H1 (cell line): ENCODE results near the gene CFB. TPM values are rescaled to one million over a fixed set of nuclear protein-coding genes. Genes with fewer than 3 reads are reported as not detected.

Source experiments
- CTCF ChIA-PET: fragments of 300-600 bp; sonication (Branson Sonifier 250); formaldehyde crosslinking; loops from one replicate; lab custom pipeline; 2021; ENCODE audit not compliant: partially characterized antibody; lab: Charles Lee
- POLR2A ChIA-PET: fragments of 300-600 bp; sonication (Branson Sonifier 250); formaldehyde crosslinking; loops from one replicate; lab custom pipeline; 2021; ENCODE audit warnings: inconsistent platforms; ENCODE audit not compliant: partially characterized antibody; lab: Charles Lee
- DNase-seq, 2 experiments: peaks; one replicate each; pipeline versions ENCODE4 v3.0.0 to v3.0.0-alpha.2; 2010 to 2022; ENCODE audit warnings: low spot score in 2 of 2, low read depth in 1 of 2, mixed read lengths in 1 of 2
- FAIRE-seq: peaks from 2 replicates; lab custom pipeline; 2011; peaks lifted over from hg19 to GRCh38; lab: Jason Lieb, UNC
- H2AFZ ChIP-seq: 2 replicates; pipeline ENCODE4 v1.8.1; 2012; ENCODE audit warnings: low read length, inconsistent platforms
- H2AK5ac ChIP-seq: 2 replicates; pipeline ENCODE4 v1.6.1; 2013; ENCODE audit warnings: low read depth, low read length
- H2BK120ac ChIP-seq: replicated peaks from 2 replicates; pipeline ENCODE3; 2013; ENCODE audit warnings: low read depth, low read length, inconsistent platforms
- H2BK12ac ChIP-seq: 2 replicates; pipeline ENCODE4 v1.6.1; 2013; ENCODE audit warnings: low read depth, low read length
- H2BK15ac ChIP-seq: 2 replicates; pipeline ENCODE4 v1.6.1; 2013; ENCODE audit warnings: low read length
- H2BK20ac ChIP-seq: 2 replicates; pipeline ENCODE4 v1.6.1; 2013; ENCODE audit warnings: low read length
- H2BK5ac ChIP-seq: 2 replicates; pipeline ENCODE4 v1.6.1; 2013; ENCODE audit warnings: low read depth, low read length
- H3K14ac ChIP-seq: 2 replicates; pipeline ENCODE4 v1.6.1; 2013; ENCODE audit warnings: inconsistent platforms; ENCODE audit not compliant: insufficient read length
- H3K18ac ChIP-seq: 2 replicates; pipeline ENCODE4 v1.6.1; 2013; ENCODE audit warnings: low read length; ENCODE audit errors: extremely low read depth
- H3K23ac ChIP-seq: 2 replicates; pipeline ENCODE4 v1.6.1; 2013; ENCODE audit warnings: inconsistent platforms; ENCODE audit not compliant: insufficient read length
- H3K23me2 ChIP-seq: 2 replicates; pipeline ENCODE4 v1.6.1; 2013; ENCODE audit warnings: low read depth, low read length
- H3K27ac ChIP-seq: 2 replicates; pipeline ENCODE4 v1.6.1; 2011; ENCODE audit warnings: low read depth, low read length, inconsistent platforms
- H3K27me3 ChIP-seq, 4 experiments: replicated peaks in 1 of 4; 1 replicate in 1 of 4; 2 replicates in 3 of 4; pipeline versions ENCODE4 v1.6.1 to v1.8.1; 2011 to 2013; ENCODE audit warnings: low read length in 3 of 4, mild to moderate bottlenecking in 3 of 4, inconsistent platforms in 2 of 4, mixed read lengths in 2 of 4, moderate library complexity in 1 of 4; ENCODE audit not compliant: control insufficient read depth in 3 of 4, insufficient read depth in 3 of 4; ENCODE audit errors: extremely low read depth in 1 of 4
- H3K36me3 ChIP-seq, 4 experiments: 2 replicates each; pipeline versions ENCODE4 v1.6.1 to v1.8.1; 2011 to 2013; ENCODE audit warnings: mild to moderate bottlenecking in 4 of 4, low read length in 3 of 4, moderate library complexity in 2 of 4, control low read depth in 1 of 4, inconsistent platforms in 1 of 4; ENCODE audit not compliant: insufficient read depth in 4 of 4, control insufficient read depth in 2 of 4
- H3K4ac ChIP-seq: replicated peaks from 2 replicates; pipeline ENCODE3; 2013; ENCODE audit warnings: low read length, low read depth, mixed read lengths, inconsistent platforms; ENCODE audit not compliant: insufficient read length
- H3K4me1 ChIP-seq, 4 experiments: replicated peaks in 1 of 4; 1 replicate in 1 of 4; 2 replicates in 3 of 4; pipeline versions ENCODE4 v1.6.1 to v1.8.1; 2011 to 2013; ENCODE audit warnings: low read length in 3 of 4, inconsistent platforms in 2 of 4, mixed read lengths in 1 of 4; ENCODE audit not compliant: insufficient read depth in 4 of 4, control insufficient read depth in 3 of 4
- H3K4me2 ChIP-seq, 2 experiments: 2 replicates each; pipeline versions ENCODE4 v1.6.1 to v1.8.1; 2011 to 2013; ENCODE audit warnings: low read depth in 2 of 2, low read length in 2 of 2, control low read depth in 1 of 2, inconsistent platforms in 1 of 2, mild to moderate bottlenecking in 1 of 2; ENCODE audit not compliant: insufficient read depth in 1 of 2
- H3K4me3 ChIP-seq, 4 experiments: fragments of 200-600, 300-600 bp in 1 of 4; sonication (generic), shearing (Covaris generic), sonication (Bioruptor Twin) in 1 of 4; 2 replicates each; pipeline versions ENCODE4 v1.5.1 to v1.8.1; 2011 to 2016; ENCODE audit warnings: low read length in 4 of 4, low read depth in 3 of 4, control low read depth in 2 of 4, inconsistent platforms in 2 of 4, mild to moderate bottlenecking in 2 of 4, mixed read lengths in 1 of 4, moderate library complexity in 1 of 4; ENCODE audit not compliant: insufficient read depth in 2 of 4; ENCODE audit errors: extremely low read depth in 1 of 4
- H3K56ac ChIP-seq: replicated peaks from 2 replicates; pipeline ENCODE3; 2013; ENCODE audit warnings: low read depth, mild to moderate bottlenecking, mixed read lengths, low read length, inconsistent platforms; ENCODE audit not compliant: insufficient read length
- H3K79me1 ChIP-seq: 2 replicates; pipeline ENCODE4 v1.6.1; 2013; ENCODE audit warnings: low read depth, low read length, control low read depth
- H3K79me2 ChIP-seq, 2 experiments: 2 replicates each; pipeline versions ENCODE4 v1.6.1 to v1.8.1; 2012 to 2013; ENCODE audit warnings: low read length in 2 of 2, mild to moderate bottlenecking in 2 of 2, inconsistent platforms in 1 of 2; ENCODE audit not compliant: insufficient read depth in 2 of 2, control insufficient read depth in 1 of 2
- H3K9ac ChIP-seq, 4 experiments: replicated peaks in 1 of 4; 1 replicate in 1 of 4; 2 replicates in 3 of 4; pipeline versions ENCODE4 v1.6.1 to v1.8.1; 2011 to 2013; ENCODE audit warnings: low read depth in 3 of 4, low read length in 3 of 4, control low read depth in 2 of 4, mild to moderate bottlenecking in 2 of 4, moderate library complexity in 2 of 4, inconsistent platforms in 1 of 4; ENCODE audit errors: extremely low read depth in 1 of 4
- H3K9me3 ChIP-seq, 2 experiments: 2 replicates each; pipeline versions ENCODE4 v1.6.1 to v1.8.1; 2012 to 2013; ENCODE audit warnings: mild to moderate bottlenecking in 2 of 2, moderate library complexity in 2 of 2, control low read depth in 1 of 2, inconsistent platforms in 1 of 2, low read depth in 1 of 2, low read length in 1 of 2, mixed read lengths in 1 of 2; ENCODE audit not compliant: insufficient read depth in 2 of 2
- H4K20me1 ChIP-seq, 2 experiments: replicated peaks in 1 of 2; 2 replicates each; pipeline versions ENCODE3 to v1.8.1; 2011 to 2013; ENCODE audit warnings: inconsistent platforms in 2 of 2, low read length in 2 of 2, mild to moderate bottlenecking in 1 of 2; ENCODE audit not compliant: insufficient read depth in 2 of 2, control insufficient read depth in 1 of 2
- H4K5ac ChIP-seq: 2 replicates; pipeline ENCODE4 v1.6.1; 2013; ENCODE audit warnings: low read length, low read depth, mixed read lengths, inconsistent platforms; ENCODE audit not compliant: insufficient read length
- H4K8ac ChIP-seq: 2 replicates; pipeline ENCODE4 v1.8.0; 2013; ENCODE audit warnings: mild to moderate bottlenecking, moderate library complexity, low read length, inconsistent platforms; ENCODE audit not compliant: insufficient read depth; ENCODE audit errors: extremely low read depth
- H4K91ac ChIP-seq: replicated peaks from 2 replicates; pipeline ENCODE3; 2013; ENCODE audit warnings: low read length, mixed read lengths, inconsistent platforms; ENCODE audit not compliant: insufficient read length
- CBX8 ChIP-seq: fragments of 300-800, 300-1000 bp; sonication (generic); IDR thresholded peaks from 2 replicates; pipeline ENCODE4 v1.7.1; 2016; ENCODE audit warnings: low read depth, low read length, borderline replicate concordance
- CTCF ChIP-seq, 3 experiments: IDR thresholded peaks; 1 replicate in 2 of 3; 2 replicates in 1 of 3; pipeline versions ENCODE4 v1.5.1 to v1.6.1; 2011; ENCODE audit warnings: low read length in 3 of 3, mild to moderate bottlenecking in 3 of 3, inconsistent platforms in 2 of 3, low read depth in 1 of 3, moderate library complexity in 1 of 3; ENCODE audit not compliant: insufficient read depth in 1 of 3; ENCODE audit errors: control extremely low read depth in 1 of 3
- JUND ChIP-seq: IDR thresholded peaks from 2 replicates; pipeline ENCODE4 v1.6.1; 2011; ENCODE audit warnings: mild to moderate bottlenecking, improper control_type of control experiment, low read length
- SP4 ChIP-seq: IDR thresholded peaks from 2 replicates; pipeline ENCODE4 v1.6.1; 2012; ENCODE audit warnings: low read length, inconsistent platforms
- TAF1 ChIP-seq: IDR thresholded peaks from 2 replicates; pipeline ENCODE4 v1.6.1; 2011; ENCODE audit warnings: mild to moderate bottlenecking, low read depth, low read length
- WGBS, 2 experiments: shearing (Covaris generic) in 1 of 2; methylation state at CpG; one replicate each; pipeline versions ENCODE4 v1.1.6 to v1.1.7; 2013 to 2015; ENCODE audit warnings: low lambda C conversion rate in 2 of 2, mixed read lengths in 2 of 2, inconsistent platforms in 1 of 2, low coverage in 1 of 2, missing lambda C conversion rate in 1 of 2; ENCODE audit not compliant: insufficient replicate concordance in 2 of 2, insufficient coverage in 1 of 2, insufficient read length in 1 of 2; ENCODE audit errors: extremely low coverage in 1 of 2, missing lambda C conversion rate in 1 of 2; 5-methylcytosine and 5-hydroxymethylcytosine counted together
- polyA plus RNA-seq, 7 experiments: library from polyadenylated mRNA; depleted of rRNA in 3 of 7; stranded (reverse) in 5 of 7; unstranded in 2 of 7; fragments of >200 nt in 5 of 7; fragments of 200-250 nt in 2 of 7; gene quantifications; 1 replicate in 5 of 7; 2 replicates in 1 of 7; 4 replicates in 1 of 7; pipeline versions ENCODE4 v1.2.1 to v1.2.3, GENCODE V29; 2011 to 2013; ENCODE audit warnings: missing spikeins in 2 of 7, mixed read lengths in 2 of 7
- total RNA-seq: library from RNA; stranded (reverse); fragmentation: NEBNext Ultra II Directional; extraction: Animal tissue kit (Norgen Biotek cat#: 25700); gene quantifications from 2 replicates; pipeline ENCODE4 v1.2.1, GENCODE V29; 2021

Gene CFB
- total and polyA plus RNA-seq, 2 of the 8 experiments (the other 6 are each of a cell fraction or from before 2014, with no cell fraction given): 0.09 TPM; not detected in 1

- CTCF ChIA-PET: interaction anchor here (5.8 kb wide), 1 partner anchor 13 kb away, joined by 53 read pairs; no protein-coding TSS in a partner anchor
- POLR2A ChIA-PET: interaction anchor here (0.8 to 16.4 kb wide), 2 partner anchors 10 to 14 kb away, joined by 3 to 279 read pairs; partner anchors contain the start of gene DXO
These were observed 8.6 kb downstream of the CFB start for GRCh38 chr6:31954511-31954910.

More at GRCh38 chr6:31954511-31954910, 8.6 kb downstream of the CFB start:
- Histone ChIP-seq H4K8ac (no peak overlapping the region), H4K5ac (no peak overlapping the region), H3K27me3 (no peaks in the 10 kb centered on the region), H2BK12ac (no peak overlapping the region), H3K9me3 (no peaks in the 10 kb centered on the region), H3K23me2 (peaks cover 10% of the 10 kb centered on the region), H3K4me2 (no peak overlapping the region), H2AK5ac (no peak overlapping the region), H3K4me3 (no peak overlapping the region), H3K79me1 (peaks cover 5% of the 10 kb centered on the region), H3K4ac (no peak overlapping the region)
- TF ChIP-seq SP4 (no peak), CBX8 (no peak), TAF1 (no peak), CTCF (IDR thresholded peaks at IDR 0.05; ENCODE audit: control extremely low read depth in 1 of 3, insufficient read depth in 1 of 3, low read depth in 1 of 3, low read length in 3 of 3) (no peak), JUND (no peak)
- TF ChIP-seq, all 59 proteins: peak for 0
- Histone ChIP-seq H2BK120ac (no peak overlapping the region), H2BK20ac (no peak overlapping the region), H4K91ac (no peak overlapping the region), H3K56ac (no peak overlapping the region), H3K36me3 (peaks cover 18 to 53% (median 46%) of the 10 kb centered on the region in 4 experiments; a peak in 7 of 8 replicates), H2BK15ac (no peak overlapping the region), H3K18ac (no peak overlapping the region), H3K79me2 (peaks cover 0 to 20% of the 10 kb centered on the region in 2 experiments; a peak in 3 of 4 replicates), H3K9ac (no peak overlapping the region), H2AFZ (no peak overlapping the region), H3K23ac (no peak overlapping the region), H3K14ac (no peak overlapping the region), H3K27ac (no peak overlapping the region), H3K4me1 (peaks cover 0 to 6% (median 3%) of the 10 kb centered on the region in 4 experiments; a peak in 2 of 7 replicates), H2BK5ac (no peak overlapping the region), H4K20me1 (peaks cover 0 to 2% of the 10 kb centered on the region in 2 experiments)
- FAIRE-seq (no peak), DNase-seq (no peak)
- 93% methylated on average over 12 of the region's 28 CpGs; no CpG with 5 or more reads in 1 of the 2 experiments for WGBS, 2 experiments
